Activated T-cell treated with anti-CD3 and anti-CD28 coated beads, Interleukin-2, amount 50 U/mL, for 48 hours (primary cell): ENCODE measurements around the gene LRFN4.

ENCODE experiments used
- DNase-seq, 2 experiments: peaks; one replicate each; pipeline ENCODE4 v3.0.0-alpha.2; 2020

The LRFN4 gene

DNA sequence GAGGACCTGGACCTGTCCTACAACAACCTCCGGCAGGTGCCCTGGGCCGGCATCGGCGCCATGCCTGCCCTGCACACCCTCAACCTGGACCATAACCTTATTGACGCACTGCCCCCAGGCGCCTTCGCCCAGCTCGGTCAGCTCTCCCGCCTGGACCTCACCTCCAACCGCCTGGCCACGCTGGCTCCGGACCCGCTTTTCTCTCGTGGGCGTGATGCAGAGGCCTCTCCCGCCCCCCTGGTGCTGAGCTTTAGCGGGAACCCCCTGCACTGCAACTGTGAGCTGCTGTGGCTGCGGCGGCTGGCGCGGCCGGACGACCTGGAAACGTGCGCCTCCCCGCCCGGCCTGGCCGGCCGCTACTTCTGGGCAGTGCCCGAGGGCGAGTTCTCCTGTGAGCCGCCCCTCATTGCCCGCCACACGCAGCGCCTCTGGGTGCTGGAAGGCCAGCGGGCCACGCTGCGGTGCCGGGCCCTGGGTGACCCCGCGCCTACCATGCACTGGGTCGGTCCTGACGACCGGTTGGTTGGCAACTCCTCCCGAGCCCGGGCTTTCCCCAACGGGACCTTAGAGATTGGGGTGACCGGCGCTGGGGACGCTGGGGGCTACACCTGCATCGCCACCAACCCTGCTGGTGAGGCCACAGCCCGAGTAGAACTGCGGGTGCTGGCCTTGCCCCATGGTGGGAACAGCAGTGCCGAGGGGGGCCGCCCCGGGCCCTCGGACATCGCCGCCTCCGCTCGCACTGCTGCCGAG lies 1.5 kb downstream of the LRFN4 start:
- DNase-seq, result no peak

DNA sequence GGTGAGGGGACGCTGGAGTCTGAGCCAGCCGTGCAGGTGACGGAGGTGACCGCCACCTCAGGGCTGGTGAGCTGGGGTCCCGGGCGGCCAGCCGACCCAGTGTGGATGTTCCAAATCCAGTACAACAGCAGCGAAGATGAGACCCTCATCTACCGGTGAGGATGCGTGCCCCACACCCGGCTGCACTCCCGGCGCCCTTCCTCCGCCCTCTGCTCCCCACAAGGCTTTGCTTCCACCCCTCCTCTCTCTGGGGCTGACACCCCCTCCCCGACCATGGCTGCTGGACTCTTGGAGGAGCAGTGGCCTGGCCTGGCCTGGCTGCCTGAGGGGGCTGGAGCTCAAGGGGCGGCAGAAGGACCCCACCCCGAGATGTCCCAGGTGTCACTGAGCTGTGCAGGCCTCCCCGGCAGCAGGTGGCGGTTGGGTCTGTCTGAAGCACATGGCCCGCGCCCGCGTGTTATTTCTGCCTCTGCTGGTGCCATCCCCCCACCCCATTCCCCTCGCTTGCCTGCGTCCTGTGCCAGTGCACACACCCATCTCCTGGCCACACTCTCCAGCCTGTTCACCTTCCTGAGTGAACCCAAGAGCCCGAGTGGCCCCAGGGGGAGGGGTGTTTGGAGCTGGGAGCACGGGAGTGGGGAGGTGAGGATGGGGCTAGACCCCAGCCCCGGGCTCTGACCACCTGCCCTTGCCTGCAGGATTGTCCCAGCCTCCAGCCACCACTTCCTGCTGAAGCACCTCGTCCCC lies 2.2 kb downstream of the LRFN4 start:
- no peak for DNase-seq

DNA sequence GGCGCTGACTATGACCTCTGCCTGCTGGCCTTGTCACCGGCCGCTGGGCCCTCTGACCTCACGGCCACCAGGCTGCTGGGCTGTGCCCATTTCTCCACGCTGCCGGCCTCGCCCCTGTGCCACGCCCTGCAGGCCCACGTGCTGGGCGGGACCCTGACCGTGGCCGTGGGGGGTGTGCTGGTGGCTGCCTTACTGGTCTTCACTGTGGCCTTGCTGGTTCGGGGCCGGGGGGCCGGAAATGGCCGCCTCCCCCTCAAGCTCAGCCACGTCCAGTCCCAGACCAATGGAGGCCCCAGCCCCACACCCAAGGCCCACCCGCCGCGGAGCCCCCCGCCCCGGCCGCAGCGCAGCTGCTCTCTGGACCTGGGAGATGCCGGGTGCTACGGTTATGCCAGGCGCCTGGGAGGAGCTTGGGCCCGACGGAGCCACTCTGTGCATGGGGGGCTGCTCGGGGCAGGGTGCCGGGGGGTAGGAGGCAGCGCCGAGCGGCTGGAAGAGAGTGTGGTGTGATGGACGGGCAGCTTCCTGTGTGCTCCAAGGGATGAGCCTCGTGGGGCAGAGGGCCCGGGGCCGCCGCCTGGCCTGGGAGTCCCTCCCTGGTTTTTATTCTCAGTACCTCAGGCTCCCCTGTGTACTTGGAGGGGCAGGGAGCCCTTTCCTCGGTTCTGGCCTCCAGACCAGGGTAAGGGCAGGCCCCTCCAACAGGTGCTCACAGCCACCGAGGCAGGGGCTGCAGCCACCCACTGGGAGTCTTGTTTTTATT lies 3.0 kb downstream of the LRFN4 start:
- no peak for DNase-seq

DNA sequence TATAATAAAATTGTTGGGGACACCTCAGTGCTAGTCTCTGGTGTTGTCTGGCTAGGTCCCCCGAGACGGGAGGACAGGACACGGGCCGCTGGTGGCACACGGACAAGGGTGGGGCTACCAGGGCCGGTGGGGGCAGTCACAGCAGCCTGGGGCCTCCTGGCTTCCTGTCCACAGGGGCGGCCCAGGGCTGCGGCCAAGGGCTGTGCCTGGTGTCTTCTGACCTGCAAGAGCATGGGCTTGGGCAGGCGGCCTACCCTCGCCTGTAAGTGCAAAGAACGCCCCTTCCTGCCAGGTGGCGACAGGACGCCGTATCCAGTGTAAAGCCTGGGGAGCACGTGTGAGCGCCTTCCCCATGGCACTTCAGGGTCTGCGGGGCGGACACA lies 3.6 kb downstream of the LRFN4 start:
- no peak for DNase-seq

DNA sequence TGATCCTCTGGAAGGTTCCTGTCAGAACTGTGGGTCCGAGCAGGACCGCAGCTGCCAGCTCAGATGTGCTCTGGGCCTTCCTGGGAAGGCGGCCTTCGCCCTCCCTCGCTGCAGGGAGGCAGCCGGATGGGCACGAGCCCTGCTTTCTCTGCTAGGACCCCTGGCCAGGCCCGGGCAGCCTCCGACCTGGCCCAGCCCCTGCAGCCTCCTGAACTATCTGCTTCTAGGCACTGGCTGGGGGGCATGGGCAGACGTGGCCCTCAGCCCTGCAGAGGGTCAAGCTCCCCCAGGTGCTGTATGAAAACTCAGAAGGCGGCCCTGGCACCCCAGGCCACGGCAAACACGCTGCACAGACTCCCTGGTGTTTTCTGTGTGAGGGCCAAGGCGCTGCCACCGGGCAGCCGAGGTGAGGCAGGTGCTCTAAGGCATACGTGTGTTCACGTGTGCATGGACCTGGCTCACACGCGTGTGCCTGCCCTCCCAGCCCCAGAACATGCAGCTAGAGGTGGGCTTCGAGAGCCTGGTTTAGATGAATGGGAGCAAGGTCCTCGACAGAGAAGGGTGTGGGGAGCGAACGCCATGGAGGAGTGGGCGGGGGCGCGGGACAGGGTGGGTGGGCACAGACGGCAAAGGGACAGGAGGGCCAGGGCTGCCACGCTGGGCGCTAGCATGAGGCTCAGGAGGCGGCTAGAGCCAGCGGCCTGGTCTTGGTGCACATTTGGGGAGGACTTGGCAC lies 4.3 kb downstream of the LRFN4 start:
- DNase-seq, result no peak

DNA sequence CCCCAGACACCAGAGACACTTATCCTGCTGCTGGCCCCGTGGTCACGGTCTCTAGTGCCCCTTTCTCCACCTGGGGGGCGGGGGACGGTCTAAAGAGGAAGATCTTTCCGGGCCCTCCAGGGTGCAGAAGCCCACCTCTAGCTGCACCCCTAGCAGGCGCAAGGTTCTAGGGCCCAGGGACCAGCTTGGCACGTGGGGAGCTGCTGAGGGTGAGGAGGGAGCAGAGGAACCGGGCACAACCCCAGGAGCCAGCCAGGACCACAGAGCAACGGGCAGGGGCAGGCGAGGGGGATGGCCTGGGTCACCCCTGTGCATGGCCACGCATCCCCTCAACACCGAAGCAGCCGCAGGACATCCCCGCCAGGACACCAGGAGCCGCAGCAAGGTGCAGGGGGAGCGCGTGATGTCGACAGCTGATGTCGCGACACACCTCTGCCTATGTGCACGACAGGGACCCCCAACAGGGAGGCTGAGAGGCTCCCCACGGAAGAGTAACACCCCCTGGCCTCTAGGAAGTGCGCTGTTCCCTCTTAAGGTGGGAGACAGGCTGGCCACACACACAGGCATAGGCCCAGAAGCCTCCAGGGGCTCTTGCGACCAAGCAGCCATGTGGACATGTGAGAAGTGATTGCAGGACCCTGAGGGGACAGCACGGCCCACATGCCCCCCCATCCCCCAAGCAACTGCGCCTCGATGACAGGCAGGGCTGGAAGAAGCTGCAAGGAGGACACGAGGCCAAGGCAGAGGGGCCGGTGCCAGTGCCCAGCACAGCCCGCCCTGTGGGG lies 5.1 kb downstream of the LRFN4 start:
- no peak for DNase-seq

DNA sequence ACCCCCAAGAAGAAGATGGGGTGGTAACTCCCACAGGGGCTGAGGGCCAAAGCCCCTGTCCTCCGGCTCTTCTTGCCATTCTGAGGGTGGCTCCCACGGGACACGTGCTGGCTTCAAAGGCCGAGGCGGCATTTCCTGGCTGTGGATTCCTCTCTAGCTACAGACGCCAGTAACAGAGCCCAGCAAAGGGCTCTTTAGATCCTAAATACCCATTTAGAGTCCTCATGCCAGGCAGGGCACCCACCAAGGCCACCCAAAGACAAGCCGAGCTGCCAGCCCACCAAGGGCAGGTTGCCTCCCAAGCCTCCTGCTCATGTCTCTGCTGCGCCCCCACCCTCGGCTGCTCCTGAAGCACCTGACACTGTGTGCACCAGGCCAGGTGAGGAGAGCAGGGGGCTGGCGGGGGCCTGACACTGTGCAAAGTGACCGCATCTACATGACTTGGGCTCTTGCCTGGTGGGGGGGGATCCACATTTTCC lies 5.7 kb downstream of the LRFN4 start:
- DNase-seq, result no peak

DNA sequence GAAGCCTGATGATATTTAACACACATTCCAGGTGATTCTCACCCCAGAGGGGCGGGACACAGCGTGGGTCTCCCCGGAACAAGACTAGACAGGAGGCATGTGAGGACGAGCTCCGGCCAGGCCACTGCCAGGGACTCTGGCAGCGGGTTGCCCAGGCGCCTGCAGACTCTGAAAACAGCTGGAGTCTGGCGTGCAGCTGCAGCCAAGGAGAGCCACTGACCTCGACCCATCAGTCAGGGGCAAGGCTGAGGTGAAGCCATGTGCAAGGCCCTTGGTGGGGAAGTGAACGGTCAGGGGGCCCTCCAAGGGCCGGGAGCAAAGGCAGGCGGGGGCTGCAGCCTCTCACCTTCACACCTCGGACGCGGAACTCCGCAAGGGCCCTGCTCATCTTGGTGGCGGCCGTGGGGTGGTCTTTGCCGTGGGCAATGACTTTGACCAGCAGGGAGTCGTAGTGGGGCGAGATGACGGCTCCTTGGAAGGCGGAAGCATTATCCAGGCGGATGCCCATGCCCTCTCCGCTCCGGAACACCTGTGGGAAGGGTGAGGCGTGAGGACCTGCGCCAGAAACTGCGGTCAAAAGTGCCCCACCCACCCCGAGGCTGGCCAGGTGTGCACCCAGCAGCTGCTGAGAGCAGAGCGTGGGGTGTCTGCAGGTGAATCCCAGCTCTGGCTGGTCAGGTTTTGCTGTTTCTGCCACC lies 6.7 kb downstream of the LRFN4 start:
- no peak for DNase-seq

DNA sequence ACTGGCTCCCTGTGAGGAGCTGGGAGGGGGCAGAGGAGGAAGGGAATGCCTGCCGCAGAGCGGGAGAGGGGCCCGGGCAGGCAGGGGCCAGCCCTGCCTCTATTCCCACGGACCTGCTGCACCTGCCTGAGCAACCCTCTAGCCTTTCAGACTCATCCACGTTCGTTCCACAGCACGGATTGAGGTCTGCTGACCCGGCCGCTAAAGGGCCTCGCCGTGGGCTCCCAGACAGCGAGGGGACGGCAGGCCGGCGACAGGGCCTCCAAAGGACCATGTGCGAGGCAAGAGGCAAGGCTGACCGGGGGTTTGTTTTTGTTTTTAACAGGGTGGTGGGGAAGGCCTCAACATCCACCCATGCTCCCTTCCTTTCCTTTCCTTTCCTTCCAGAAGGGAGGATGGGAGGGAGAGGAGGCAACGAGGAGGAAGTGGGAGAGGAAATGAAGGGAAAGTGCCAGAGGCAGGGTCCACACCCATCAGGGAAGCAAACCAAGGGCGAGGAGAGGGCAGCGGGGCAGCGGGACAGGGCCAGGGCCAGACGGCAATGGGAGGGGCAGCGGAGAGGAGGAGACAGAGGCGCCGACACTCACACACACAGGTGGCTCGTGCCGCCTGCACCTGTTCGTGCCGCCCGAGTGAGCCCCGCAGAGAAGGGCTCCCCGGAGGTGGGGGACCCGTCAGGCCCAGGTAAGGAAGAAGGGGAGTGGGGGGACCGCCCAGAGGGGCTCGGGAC lies 7.5 kb downstream of the LRFN4 start:
- no peak for DNase-seq

DNA sequence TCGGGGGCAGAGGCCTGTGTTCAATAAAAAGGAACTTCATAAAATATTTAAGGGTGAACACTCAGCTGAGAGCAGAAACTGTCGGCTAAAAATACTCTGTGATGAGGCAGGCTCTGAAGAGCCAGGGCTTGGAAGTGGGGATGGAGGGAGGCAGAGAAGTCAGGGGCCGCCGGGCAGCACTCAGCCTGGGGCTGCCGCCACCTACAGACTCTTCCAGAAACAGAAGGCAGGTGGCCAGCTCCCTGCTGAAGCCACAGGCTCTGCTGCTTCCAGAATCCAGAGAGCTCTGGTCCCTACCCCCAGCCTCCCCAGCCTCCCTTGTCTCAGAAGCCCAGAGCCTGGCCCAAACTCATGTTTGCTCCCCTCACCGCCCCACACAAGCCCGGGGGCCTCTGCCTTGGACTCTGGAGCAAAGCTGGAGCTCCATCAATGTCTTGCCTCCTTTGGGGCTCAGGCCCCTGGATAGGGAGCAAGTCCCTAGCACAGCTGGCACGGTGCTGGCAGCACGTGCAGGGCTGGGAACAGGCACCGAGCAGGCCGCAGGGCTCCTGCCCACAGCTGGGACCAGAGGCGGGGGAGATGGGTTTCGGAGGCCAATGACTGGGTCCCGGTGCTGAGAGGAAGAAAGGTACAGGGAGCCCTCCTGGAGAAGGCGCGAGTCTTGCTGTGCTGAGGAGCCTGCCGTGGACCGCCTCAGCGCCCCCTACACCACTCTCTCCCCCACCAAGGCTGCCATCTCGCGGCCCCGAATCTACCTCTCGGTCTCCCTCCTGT lies 8.2 kb downstream of the LRFN4 start:
- no peak for DNase-seq

DNA sequence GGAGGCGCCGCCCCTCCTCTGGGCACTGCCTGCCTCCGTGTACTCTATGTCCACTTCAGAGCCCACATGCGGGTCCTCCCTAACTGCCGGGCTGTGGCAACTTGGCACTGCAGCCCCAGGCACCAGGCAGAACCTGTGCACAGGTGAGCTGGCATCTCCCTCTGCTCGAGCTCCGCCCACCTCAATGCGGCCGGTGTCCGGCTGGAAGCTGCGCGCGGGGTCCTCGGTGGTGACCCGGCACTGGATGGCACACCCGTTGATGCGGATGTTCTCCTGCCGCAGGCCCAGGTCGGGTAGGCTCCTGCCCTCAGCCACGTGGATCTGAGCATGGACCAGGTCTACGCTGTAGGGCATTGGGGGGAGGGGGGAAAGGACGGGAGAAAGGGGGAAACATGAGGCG lies 9.1 kb downstream of the LRFN4 start:
- DNase-seq, result no peak

DNA sequence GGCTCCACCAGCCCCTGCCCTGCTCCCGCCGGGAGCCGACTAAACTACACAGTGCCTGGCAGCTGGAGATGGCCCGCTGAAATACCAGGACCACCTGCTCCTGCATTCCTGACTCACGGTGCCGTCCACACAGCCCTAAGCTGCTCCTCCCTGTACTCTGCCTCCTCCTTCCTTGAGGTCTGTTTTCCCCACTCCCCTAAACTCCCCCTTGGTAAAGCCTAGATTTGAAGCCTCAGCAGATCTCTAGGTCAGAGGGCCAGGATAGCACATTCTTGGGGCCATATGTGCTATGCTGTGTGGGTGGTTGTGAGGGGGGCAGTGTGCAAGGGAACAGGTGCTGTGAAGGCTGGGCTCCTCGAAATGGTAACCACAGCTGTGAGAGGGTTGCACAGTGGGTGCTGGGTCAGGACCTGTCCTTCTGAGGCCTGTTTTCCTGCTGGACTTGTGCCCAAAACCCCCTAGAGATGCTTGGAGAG lies 9.7 kb downstream of the LRFN4 start:
- no peak for DNase-seq

DNA sequence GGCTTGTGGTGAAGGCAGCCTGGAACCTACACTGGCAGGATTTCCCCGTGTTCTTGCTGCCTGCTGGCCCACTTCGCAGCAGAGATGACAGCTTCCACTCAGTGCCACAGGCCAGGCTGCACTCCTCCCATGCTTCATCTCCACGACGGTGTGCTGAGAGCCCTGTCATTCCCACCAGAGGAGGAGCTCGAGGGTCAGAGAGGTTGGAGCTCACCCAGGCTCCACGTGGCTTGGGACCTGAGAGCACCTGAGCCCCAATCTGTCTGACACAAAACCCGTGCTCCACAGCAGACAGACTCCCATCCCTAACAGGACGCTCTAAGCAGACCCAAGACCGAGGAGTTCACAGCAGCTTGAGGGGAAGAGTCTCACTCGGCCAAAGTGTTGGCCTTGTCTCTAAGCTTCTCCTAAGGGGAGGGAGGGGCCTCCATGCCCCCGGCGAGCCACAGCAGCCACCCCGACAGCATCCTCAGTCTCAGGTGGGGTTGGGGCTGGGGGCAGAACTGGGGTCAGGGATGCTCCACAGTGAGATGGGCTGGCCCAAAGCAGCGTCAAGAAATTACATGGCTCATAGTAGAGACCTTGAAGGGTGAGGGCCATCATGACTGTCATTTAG lies 10.7 kb downstream of the LRFN4 start:
- no peak for DNase-seq

DNA sequence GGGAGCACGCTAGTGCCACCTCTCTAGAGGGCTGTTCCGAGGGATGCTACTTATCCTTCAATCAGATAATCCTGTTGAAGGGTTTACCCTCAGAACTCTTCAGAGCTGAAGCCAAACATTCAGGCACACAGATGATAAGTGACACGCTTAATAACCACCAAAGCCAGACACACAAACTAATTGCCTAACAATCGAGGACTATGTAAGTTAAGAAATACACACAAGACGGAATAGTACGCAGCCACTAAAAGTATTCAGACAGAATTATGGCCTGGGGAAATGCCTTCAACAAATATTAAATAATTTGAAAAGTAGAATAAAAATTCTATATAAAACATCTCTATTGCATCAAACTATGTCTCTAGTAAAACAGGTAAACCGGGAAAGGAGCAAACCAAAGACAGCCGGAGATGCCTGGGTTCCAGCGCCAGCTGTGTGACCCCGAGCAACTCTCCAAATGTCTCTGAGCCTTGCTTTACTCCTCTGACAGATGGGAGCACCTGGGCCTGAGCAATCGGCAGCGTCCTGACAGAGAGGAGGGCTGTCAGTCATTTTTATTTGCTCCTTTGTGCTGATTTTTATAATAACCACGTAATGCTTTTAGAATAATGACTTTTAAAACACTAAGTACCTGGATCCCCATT lies 11.3 kb downstream of the LRFN4 start:
- no peak for DNase-seq

DNA sequence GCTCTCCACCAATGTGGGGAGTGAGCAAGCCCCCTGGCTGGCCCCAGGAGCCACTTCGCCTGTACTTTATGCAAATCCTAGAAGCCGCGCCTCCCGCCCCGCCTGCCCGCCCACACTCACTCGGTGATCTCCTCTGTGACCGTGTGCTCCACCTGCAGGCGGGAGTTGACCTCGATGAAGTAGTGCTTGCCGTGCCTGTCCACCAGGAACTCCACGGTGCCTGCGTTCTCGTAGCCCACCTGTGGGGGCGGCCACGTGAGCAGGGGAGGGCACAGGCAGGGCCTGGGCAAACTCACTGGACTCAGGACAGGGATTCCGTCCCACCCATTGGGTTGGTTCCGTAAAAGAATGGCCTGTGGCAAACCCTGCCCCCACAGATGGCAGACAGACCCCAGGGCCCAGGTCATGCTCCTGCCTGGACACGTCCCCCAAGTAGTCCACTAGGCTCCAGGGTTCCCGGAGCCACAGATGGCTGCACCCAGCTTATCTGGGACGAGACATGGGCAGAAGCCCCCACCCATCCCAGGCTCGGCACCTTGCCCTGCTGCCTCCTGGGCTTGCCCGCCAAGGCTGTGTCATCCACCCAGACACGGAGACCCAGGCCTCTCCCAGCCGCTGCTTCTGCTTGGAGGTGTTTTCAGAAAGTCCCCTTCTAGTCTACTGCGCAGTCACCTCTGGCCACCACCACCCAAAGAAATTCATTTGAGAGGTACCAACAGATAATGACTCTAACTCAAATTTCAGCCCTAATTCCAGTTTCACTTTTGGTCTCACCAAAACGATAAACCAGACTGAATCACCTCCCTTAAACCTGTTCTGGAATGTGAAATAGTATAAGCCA lies 12.1 kb downstream of the LRFN4 start:
- peak; percentile 87 to 89 for DNase-seq

DNA sequence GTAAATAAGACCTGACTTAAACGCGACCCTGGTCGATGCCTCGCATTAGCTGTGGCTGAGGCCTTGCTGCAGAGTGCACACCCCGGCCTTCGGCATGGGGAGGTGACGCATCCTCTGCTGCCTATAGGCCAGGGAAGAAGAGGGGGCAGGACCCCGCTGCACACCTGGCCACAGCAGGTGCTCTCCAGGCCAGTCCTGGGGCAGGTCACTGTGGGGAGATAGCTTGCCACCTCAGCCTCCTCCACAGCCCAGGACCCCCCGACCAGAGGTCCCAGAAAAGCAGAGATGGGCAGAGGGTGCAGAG lies 12.7 kb downstream of the LRFN4 start:
- DNase-seq, result no peak

DNA sequence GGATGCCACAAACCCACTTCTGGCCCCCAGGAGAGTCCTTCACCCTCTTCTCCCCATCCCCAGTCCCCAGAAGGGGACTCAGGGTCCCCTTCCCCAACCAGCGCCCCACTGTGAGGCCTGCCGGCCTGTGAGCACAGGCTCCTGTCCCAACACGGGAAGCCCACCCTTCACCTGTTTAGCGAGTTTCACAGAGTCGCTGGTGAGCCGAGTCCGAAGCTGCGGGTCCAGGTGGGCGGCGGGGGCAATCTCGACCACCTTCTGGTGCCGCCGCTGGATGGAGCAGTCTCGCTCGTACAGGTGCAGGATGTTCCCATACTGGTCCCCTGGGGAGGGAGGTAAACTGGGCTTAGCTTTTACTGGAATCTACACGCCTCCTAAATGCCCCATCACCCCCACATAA lies 13.3 kb downstream of the LRFN4 start:
- no peak for DNase-seq
